HepG2 (cell line): Measurements from ENCODE around the gene STK11. TPM values are rescaled to one million over a fixed set of nuclear protein-coding genes. Genes with fewer than 3 reads are reported as not detected.

ENCODE experiments used
- AFF4 ChIP-seq: sonication (generic); formaldehyde crosslinking; IDR thresholded peaks from 2 replicates; pipeline ENCODE4 v1.4.0; 2020; ENCODE audit warnings: missing genetic modification reagents
- AGO1 ChIP-seq: fragments of 200-400 bp; formaldehyde crosslinking; IDR thresholded peaks from 2 replicates; pipeline ENCODE4 v1.6.1; 2017; ENCODE audit warnings: mild to moderate bottlenecking, low read depth, low read length, moderate library complexity; ENCODE audit not compliant: poor library complexity, severe bottlenecking
- BRD4 ChIP-seq: sonication (generic); formaldehyde crosslinking; IDR thresholded peaks from 2 replicates; pipeline ENCODE4 v1.4.0; 2020; ENCODE audit warnings: missing genetic modification reagents
- CREB1 ChIP-seq, 2 experiments: fragments of 450-650 bp in 1 of 2; IDR thresholded peaks; 2 replicates each; pipeline ENCODE4 v1.6.1; 2016 to 2017; ENCODE audit warnings: control low read depth in 1 of 2, mild to moderate bottlenecking in 1 of 2, missing compliant biosample characterization in 1 of 2, missing genetic modification characterization in 1 of 2
- DPF2 ChIP-seq: sonication (generic); formaldehyde crosslinking; IDR thresholded peaks from 2 replicates; pipeline ENCODE4 v1.4.0; 2020; ENCODE audit warnings: mild to moderate bottlenecking, low read depth, missing genetic modification reagents, borderline replicate concordance
- EED ChIP-seq: sonication (generic); formaldehyde crosslinking; IDR thresholded peaks from 2 replicates; pipeline ENCODE4 v1.5.0; 2020; ENCODE audit warnings: mild to moderate bottlenecking, missing genetic modification reagents
- ELF1 ChIP-seq: sonication (generic); formaldehyde crosslinking; IDR thresholded peaks from 2 replicates; pipeline ENCODE4 v1.4.0; 2020; ENCODE audit warnings: missing genetic modification reagents
- HMGA1 ChIP-seq: sonication (generic); formaldehyde crosslinking; conservative IDR thresholded peaks from 2 replicates; pipeline ENCODE4 v1.4.0; 2020; ENCODE audit warnings: missing genetic modification reagents
- HNRNPK ChIP-seq: fragments of 200-400 bp; formaldehyde crosslinking; IDR thresholded peaks from 2 replicates; pipeline ENCODE4 v1.6.1; 2018; ENCODE audit warnings: low read length, low read depth, moderate library complexity, mild to moderate bottlenecking; ENCODE audit not compliant: poor library complexity, severe bottlenecking
- HOXA3 ChIP-seq: sonication (generic); formaldehyde crosslinking; IDR thresholded peaks from 2 replicates; pipeline ENCODE4 v1.5.0; 2020; ENCODE audit warnings: missing genetic modification reagents
- KAT8 ChIP-seq: IDR thresholded peaks from 2 replicates; pipeline ENCODE4 v1.6.1; 2016; ENCODE audit warnings: missing genetic modification reagents, missing compliant biosample characterization
- KDM6A ChIP-seq: IDR thresholded peaks from 2 replicates; pipeline ENCODE4 v1.6.1; 2016; ENCODE audit warnings: low read depth
- NONO ChIP-seq, 2 experiments: fragments of 450-650 bp in 1 of 2; sonication (generic) in 1 of 2; formaldehyde crosslinking in 1 of 2; IDR thresholded peaks in 1 of 2; conservative IDR thresholded peaks in 1 of 2; 2 replicates each; pipeline versions ENCODE4 v1.6.1 to v1.8.0; 2017 to 2022; ENCODE audit warnings: mild to moderate bottlenecking in 1 of 2, missing genetic modification reagents in 1 of 2, moderate library complexity in 1 of 2
- PHB2 ChIP-seq: fragments of 450-650 bp; IDR thresholded peaks from 2 replicates; pipeline ENCODE4 v1.6.1; 2018; ENCODE audit not compliant: partially characterized antibody
- PLRG1 ChIP-seq: fragments of 450-650 bp; conservative IDR thresholded peaks from 2 replicates; pipeline ENCODE4 v1.6.1; 2016
- RARA ChIP-seq: IDR thresholded peaks from 2 replicates; pipeline ENCODE4 v1.6.1; 2016; ENCODE audit warnings: missing genetic modification reagents, missing compliant biosample characterization
- RBM39 ChIP-seq: fragments of 200-400 bp; formaldehyde crosslinking; IDR thresholded peaks from one replicate; pipeline ENCODE4 v1.6.1; 2018; ENCODE audit warnings: antibody characterized with exemption, mild to moderate bottlenecking, low read depth, low read length; ENCODE audit not compliant: poor library complexity, severe bottlenecking
- TOPORS ChIP-seq: sonication (generic); formaldehyde crosslinking; IDR thresholded peaks from 2 replicates; pipeline ENCODE4 v1.8.0; 2023; ENCODE audit warnings: mild to moderate bottlenecking, missing genetic modification reagents
- ZNF331 ChIP-seq: sonication (generic); formaldehyde crosslinking; IDR thresholded peaks from 2 replicates; pipeline ENCODE4 v1.4.0; 2020; ENCODE audit warnings: missing genetic modification reagents
- polyA plus RNA-seq, 8 experiments: library from polyadenylated mRNA; depleted of rRNA in 3 of 8; stranded (reverse) in 7 of 8; unstranded in 1 of 8; fragments of >200 nt; fragmentation: Illumina TruSeq in 4 of 8; extraction: Trizol in 4 of 8; gene quantifications; 2 replicates each; pipeline versions ENCODE4 v1.2.1 to v1.2.3, GENCODE V29; 2011 to 2016; ENCODE audit warnings: low read depth in 4 of 8, missing spikeins in 1 of 8, mixed read lengths in 1 of 8; ENCODE audit not compliant: insufficient read depth in 1 of 8
- total RNA-seq, 5 experiments: library from RNA; depleted of rRNA; stranded (reverse); fragments of >200 nt; fragmentation: Illumina TruSeq; extraction: Trizol; gene quantifications; 2 replicates each; pipeline ENCODE4 v1.2.3, GENCODE V29; 2016; ENCODE audit warnings: low read depth in 1 of 5
- TF ChIP-seq, protein P1 (sequence below): sonication (generic); formaldehyde crosslinking; IDR thresholded peaks from 2 replicates; pipeline ENCODE4 v1.9.0; 2021; ENCODE audit warnings: mild to moderate bottlenecking, missing genetic modification reagents

The STK11 gene
- total and polyA plus RNA-seq, 2 of the 13 experiments (the other 11 are each of a cell fraction or from before 2014, with no cell fraction given) = 27.5 to 43.6 TPM

DNA sequence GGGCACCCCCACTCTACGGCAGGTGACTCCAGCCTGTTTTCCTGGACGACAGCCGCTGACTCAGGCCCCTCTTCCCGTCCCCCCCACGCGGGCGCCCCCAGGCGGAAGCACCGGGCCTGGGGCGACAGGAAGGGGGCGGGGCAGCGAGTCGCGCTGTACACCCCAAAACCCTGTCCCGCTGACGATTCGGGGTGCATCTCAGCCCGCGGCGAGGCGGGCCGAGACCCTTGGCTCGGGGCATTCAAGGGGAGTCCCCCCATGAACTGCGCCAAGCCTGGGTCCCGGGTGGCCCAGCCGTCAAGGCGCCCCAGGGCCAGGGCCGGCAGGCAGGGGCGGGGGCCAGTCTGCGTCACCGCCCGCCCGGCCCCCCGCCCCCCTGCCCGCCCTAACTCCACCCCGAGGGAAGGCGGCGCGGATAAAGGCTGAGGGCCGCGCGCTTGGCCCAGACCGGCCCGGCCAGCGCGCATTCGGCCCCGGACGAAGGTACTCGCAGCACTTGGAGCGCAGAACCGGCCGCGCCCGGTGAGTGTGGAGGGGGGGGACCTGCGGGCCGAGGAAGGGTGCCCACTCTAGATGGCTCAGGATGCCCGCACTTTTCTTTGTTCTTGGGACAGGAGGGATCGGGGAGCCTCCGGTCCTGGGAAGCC lies 42.7 kb downstream of the STK11 start, which contains the start of gene MIDN (continued):
- TF ChIP-seq AFF4 (CRISPR knock-in tag) = peak; percentile 84; the same call in 1 of the 2 replicates
- TF ChIP-seq RARA = peak; percentile 48; the same call in 1 of the 2 replicates
- 0 out of 2 replicates have a peak, but pooled peaks have one; percentile 42 for TF ChIP-seq KAT8
- peak; percentile 34; the same call in 1 of the 2 replicates for TF ChIP-seq ZNF331 (CRISPR knock-in tag)
- TF ChIP-seq EED (CRISPR knock-in tag) = no peak
- no peak for TF ChIP-seq PHB2
- peak; percentile 32; the same call in 1 of the 2 replicates for TF ChIP-seq HOXA3 (CRISPR knock-in tag)
- TF ChIP-seq CREB1 (IDR thresholded peaks at IDR 0.05) = 0 out of 2 replicates have a peak, but pooled peaks have one; percentile 34
- TF ChIP-seq CREB1 (CRISPR knock-in tag; IDR thresholded peaks at IDR 0.05) = no peak
- TF ChIP-seq HNRNPK = peak; percentile 83
- TF ChIP-seq KDM6A (CRISPR knock-in tag) = 0 out of 2 replicates have a peak, but pooled peaks have one; percentile 3
- peak; percentile 45; the same call in 1 of the 2 replicates for TF ChIP-seq BRD4
- no peak for TF ChIP-seq PLRG1
- TF ChIP-seq ELF1 (CRISPR knock-in tag) = peak; percentile 72
- no peak for TF ChIP-seq NONO (IDR thresholded peaks at IDR 0.05)
- TF ChIP-seq NONO (CRISPR knock-in tag; conservative IDR thresholded peaks at IDR 0.05) = peak; percentile 82; the same call in 1 of the 2 replicates
- 0 out of 2 replicates have a peak, but pooled peaks have one; percentile 21 for TF ChIP-seq DPF2
- no peak for TF ChIP-seq TOPORS (CRISPR knock-in tag)
- no peak for TF ChIP-seq HMGA1
- TF ChIP-seq, protein P1, sequence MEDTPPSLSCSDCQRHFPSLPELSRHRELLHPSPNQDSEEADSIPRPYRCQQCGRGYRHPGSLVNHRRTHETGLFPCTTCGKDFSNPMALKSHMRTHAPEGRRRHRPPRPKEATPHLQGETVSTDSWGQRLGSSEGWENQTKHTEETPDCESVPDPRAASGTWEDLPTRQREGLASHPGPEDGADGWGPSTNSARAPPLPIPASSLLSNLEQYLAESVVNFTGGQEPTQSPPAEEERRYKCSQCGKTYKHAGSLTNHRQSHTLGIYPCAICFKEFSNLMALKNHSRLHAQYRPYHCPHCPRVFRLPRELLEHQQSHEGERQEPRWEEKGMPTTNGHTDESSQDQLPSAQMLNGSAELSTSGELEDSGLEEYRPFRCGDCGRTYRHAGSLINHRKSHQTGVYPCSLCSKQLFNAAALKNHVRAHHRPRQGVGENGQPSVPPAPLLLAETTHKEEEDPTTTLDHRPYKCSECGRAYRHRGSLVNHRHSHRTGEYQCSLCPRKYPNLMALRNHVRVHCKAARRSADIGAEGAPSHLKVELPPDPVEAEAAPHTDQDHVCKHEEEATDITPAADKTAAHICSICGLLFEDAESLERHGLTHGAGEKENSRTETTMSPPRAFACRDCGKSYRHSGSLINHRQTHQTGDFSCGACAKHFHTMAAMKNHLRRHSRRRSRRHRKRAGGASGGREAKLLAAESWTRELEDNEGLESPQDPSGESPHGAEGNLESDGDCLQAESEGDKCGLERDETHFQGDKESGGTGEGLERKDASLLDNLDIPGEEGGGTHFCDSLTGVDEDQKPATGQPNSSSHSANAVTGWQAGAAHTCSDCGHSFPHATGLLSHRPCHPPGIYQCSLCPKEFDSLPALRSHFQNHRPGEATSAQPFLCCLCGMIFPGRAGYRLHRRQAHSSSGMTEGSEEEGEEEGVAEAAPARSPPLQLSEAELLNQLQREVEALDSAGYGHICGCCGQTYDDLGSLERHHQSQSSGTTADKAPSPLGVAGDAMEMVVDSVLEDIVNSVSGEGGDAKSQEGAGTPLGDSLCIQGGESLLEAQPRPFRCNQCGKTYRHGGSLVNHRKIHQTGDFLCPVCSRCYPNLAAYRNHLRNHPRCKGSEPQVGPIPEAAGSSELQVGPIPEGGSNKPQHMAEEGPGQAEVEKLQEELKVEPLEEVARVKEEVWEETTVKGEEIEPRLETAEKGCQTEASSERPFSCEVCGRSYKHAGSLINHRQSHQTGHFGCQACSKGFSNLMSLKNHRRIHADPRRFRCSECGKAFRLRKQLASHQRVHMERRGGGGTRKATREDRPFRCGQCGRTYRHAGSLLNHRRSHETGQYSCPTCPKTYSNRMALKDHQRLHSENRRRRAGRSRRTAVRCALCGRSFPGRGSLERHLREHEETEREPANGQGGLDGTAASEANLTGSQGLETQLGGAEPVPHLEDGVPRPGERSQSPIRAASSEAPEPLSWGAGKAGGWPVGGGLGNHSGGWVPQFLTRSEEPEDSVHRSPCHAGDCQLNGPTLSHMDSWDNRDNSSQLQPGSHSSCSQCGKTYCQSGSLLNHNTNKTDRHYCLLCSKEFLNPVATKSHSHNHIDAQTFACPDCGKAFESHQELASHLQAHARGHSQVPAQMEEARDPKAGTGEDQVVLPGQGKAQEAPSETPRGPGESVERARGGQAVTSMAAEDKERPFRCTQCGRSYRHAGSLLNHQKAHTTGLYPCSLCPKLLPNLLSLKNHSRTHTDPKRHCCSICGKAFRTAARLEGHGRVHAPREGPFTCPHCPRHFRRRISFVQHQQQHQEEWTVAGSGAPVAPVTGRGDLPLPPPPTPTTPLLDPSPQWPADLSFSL = 0 out of 2 replicates have a peak, but pooled peaks have one; percentile 20
- TF ChIP-seq AGO1 = peak; percentile 63
- peak; percentile 38 for TF ChIP-seq RBM39
